Loucy (cell line): ENCODE measurements around the gene WDR35.

ENCODE experiments used
- H2AFZ ChIP-seq: fragments of 200-600 bp; sonication (generic); 2 replicates; pipeline ENCODE4 v1.6.0; 2016; ENCODE audit warnings: antibody characterized with exemption, mild to moderate bottlenecking, low read length, moderate library complexity
- H3F3A ChIP-seq: fragments of 200-600 bp; 2 replicates; pipeline ENCODE4 v1.6.0; 2016; ENCODE audit warnings: antibody characterized with exemption, low read depth, mild to moderate bottlenecking
- H3K27me3 ChIP-seq: fragments of 200-600 bp; sonication (generic); 2 replicates; pipeline ENCODE4 v1.6.1; 2014; ENCODE audit warnings: low read length, mild to moderate bottlenecking; ENCODE audit not compliant: insufficient read depth, poor library complexity, severe bottlenecking
- H3K36me3 ChIP-seq: fragments of 200-600 bp; sonication (generic); 2 replicates; pipeline ENCODE4 v1.6.1; 2016; ENCODE audit warnings: low read length; ENCODE audit not compliant: insufficient read depth
- H3K4me1 ChIP-seq: fragments of 200-600 bp; sonication (generic); 2 replicates; pipeline ENCODE4 v1.5.1; 2014; ENCODE audit warnings: low read length, mild to moderate bottlenecking; ENCODE audit not compliant: insufficient read depth, poor library complexity, severe bottlenecking
- H3K4me2 ChIP-seq: fragments of 200-600 bp; sonication (generic); 2 replicates; pipeline ENCODE4 v1.6.0; 2014; ENCODE audit warnings: antibody characterized with exemption, low read length, low read depth, mild to moderate bottlenecking; ENCODE audit not compliant: poor library complexity, severe bottlenecking
- H3K4me3 ChIP-seq: fragments of 200-600 bp; sonication (generic); 2 replicates; pipeline ENCODE4 v1.5.1; 2014; ENCODE audit warnings: low read length, mild to moderate bottlenecking, mixed read lengths; ENCODE audit not compliant: poor library complexity, severe bottlenecking
- H3K79me2 ChIP-seq: fragments of 200-600 bp; sonication (generic); 2 replicates; pipeline ENCODE4 v1.6.1; 2014; ENCODE audit warnings: low read length; ENCODE audit not compliant: insufficient read depth
- H3K9ac ChIP-seq: fragments of 200-600 bp; sonication (generic); 2 replicates; pipeline ENCODE4 v1.6.0; 2014; ENCODE audit warnings: mild to moderate bottlenecking, low read depth, low read length, moderate library complexity; ENCODE audit not compliant: poor library complexity, severe bottlenecking
- H3K9me2 ChIP-seq: fragments of 200-600 bp; sonication (generic); replicated peaks from 2 replicates; pipeline ENCODE4 v1.6.1; 2016; ENCODE audit warnings: low read depth, low read length, mixed read lengths
- H3K9me3 ChIP-seq: fragments of 200-600 bp; sonication (generic); 2 replicates; pipeline ENCODE4 v1.6.1; 2014; ENCODE audit warnings: mild to moderate bottlenecking, antibody characterized with exemption, low read length, low read depth; ENCODE audit not compliant: insufficient read depth
- H4K20me1 ChIP-seq: fragments of 200-600 bp; sonication (generic); 2 replicates; pipeline ENCODE4 v1.6.0; 2014; ENCODE audit warnings: antibody characterized with exemption, low read length, mild to moderate bottlenecking; ENCODE audit not compliant: insufficient read depth, poor library complexity, severe bottlenecking
- EZH2phosphoT487 ChIP-seq: fragments of 200-600 bp; IDR thresholded peaks from 2 replicates; pipeline ENCODE4 v1.6.1; 2018; ENCODE audit warnings: antibody characterized with exemption, mild to moderate bottlenecking, moderate library complexity, borderline replicate concordance
- TF ChIP-seq, protein P1 (sequence below): fragments of 200-600 bp; sonication (generic); conservative IDR thresholded peaks from 2 replicates; pipeline ENCODE4 v1.5.1; 2014; ENCODE audit warnings: mild to moderate bottlenecking, antibody characterized with exemption, low read length

Gene WDR35

DNA sequence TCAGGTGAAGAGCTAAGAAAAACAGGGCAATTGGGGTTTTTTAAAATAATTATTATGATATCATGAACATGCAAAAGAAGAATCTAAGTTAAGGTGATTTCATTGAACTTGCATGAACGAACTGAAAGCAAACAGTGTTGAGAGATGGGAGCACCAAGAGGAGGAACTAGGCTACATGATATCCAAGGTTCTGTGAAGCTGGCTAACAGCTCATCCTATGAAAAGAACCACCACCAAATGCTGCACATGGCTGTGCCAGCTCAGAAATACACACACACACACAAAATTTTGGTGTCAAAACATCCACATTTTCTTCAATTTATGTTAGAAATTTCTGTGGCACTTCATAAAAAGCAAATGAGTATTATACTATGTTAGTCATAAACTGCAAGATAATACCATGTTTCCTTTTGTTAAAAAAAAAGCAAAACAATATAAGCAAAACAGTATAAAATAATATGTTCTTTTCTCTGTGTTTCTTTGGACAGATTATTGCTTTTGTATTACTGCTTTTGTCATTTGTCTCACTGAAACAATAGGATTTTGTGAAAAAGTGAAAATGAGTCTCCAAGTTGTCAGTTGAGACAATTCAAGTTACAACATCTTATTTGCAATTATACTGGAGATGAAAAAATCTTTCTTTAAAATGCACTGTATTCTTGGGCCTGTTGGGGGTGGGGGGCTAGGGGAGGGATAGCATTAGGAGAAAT is 75.5 kb downstream of the WDR35 start:
- Histone ChIP-seq H3K79me2 (no peaks in the 10 kb centered on the region), H3K4me3 (no peak overlapping the region), H4K20me1 (no peaks in the 10 kb centered on the region), H3F3A (no peaks in the 10 kb centered on the region), H3K4me2 (no peak overlapping the region), H2AFZ (no peak overlapping the region), H3K9ac (no peak overlapping the region), H3K4me1 (no peaks in the 10 kb centered on the region), H3K27me3 (peaks cover 47% of the 10 kb centered on the region), H3K36me3 (no peaks in the 10 kb centered on the region), H3K9me2 (no peaks in the 10 kb centered on the region), H3K9me3 (no peaks in the 10 kb centered on the region)
- TF ChIP-seq, protein P1, sequence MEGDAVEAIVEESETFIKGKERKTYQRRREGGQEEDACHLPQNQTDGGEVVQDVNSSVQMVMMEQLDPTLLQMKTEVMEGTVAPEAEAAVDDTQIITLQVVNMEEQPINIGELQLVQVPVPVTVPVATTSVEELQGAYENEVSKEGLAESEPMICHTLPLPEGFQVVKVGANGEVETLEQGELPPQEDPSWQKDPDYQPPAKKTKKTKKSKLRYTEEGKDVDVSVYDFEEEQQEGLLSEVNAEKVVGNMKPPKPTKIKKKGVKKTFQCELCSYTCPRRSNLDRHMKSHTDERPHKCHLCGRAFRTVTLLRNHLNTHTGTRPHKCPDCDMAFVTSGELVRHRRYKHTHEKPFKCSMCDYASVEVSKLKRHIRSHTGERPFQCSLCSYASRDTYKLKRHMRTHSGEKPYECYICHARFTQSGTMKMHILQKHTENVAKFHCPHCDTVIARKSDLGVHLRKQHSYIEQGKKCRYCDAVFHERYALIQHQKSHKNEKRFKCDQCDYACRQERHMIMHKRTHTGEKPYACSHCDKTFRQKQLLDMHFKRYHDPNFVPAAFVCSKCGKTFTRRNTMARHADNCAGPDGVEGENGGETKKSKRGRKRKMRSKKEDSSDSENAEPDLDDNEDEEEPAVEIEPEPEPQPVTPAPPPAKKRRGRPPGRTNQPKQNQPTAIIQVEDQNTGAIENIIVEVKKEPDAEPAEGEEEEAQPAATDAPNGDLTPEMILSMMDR = no peak
- TF ChIP-seq EZH2phosphoT487 = no peak

DNA sequence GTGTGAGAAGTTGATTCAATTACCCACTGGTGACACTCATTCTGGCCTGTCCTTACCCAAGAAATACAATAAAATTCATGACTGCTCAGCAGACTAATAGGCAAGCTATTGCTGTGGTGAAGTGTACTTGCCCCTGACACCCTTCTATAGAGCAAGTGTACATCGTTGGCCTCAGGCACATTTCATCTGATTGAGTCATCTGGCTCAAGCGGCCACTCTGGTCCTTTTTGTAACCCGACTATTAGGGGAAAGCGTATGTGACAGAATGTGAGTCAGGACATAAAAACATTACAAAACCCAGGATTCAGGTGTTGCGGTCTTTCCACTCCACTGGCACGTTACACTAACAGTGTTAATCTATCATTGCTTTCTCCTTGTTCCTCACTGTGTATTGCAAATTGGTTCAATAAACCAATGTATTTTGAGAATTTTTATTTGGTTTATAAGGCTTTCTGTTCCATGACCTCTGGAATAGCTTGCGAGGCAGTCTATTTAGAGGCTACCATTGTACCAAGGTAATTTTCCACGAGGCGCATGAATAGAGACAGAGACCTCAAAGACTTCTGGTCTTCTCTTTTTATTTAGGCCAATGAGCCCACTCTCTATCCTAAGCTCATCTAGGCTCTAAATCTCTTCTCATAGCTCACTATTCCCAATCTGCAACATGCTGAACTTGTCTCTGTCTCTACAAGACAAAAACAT is 77.9 kb downstream of the WDR35 start:
- Histone ChIP-seq H3K27me3 (peaks cover 67% of the 10 kb centered on the region), H2AFZ (no peak overlapping the region), H4K20me1 (no peaks in the 10 kb centered on the region), H3K4me1 (no peaks in the 10 kb centered on the region), H3K36me3 (no peaks in the 10 kb centered on the region), H3K9ac (no peak overlapping the region), H3F3A (no peaks in the 10 kb centered on the region), H3K9me2 (no peaks in the 10 kb centered on the region), H3K9me3 (no peaks in the 10 kb centered on the region), H3K4me2 (no peak overlapping the region), H3K79me2 (no peaks in the 10 kb centered on the region), H3K4me3 (no peak overlapping the region)
- no peak for TF ChIP-seq EZH2phosphoT487
- TF ChIP-seq, protein P1 = no peak

DNA sequence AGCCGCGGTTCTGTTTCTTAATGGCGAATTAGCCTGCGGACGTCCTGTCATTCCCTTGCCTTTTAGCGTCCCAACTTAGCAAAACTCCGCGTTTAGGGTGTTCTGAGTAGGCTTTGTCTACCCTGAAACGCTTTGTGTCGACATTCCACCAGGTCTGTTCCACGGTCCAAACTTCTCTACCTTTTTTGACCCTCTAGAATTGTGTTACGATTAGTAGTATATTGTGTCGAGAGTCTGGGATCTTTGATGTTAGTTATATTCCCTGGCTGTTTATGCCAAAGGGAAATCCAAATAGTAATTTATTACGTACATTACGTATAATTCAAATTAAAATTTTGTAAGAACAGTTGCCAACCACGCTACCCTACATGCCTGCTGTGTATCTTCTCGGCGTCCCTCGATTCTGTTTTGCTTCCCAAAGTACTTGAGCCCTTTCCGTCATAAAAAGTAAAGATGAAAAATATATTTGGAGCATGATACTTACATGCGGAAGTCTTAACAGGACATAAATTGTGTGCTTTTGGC is 87.6 kb downstream of the WDR35 start:
- TF ChIP-seq, protein P1 = no peak
- TF ChIP-seq EZH2phosphoT487 = no peak
- peak overlapping the region; percentile 97 for H2AFZ ChIP-seq
- H3K4me2 ChIP-seq = peak overlapping the region; percentile 92
- H3K36me3 ChIP-seq = no peaks in the 10 kb centered on the region
- peak overlapping the region; percentile 86 for H3K4me3 ChIP-seq
- H4K20me1 ChIP-seq = peaks cover 23% of the 10 kb centered on the region
- H3K4me1 ChIP-seq = peaks cover 38% of the 10 kb centered on the region
- H3F3A ChIP-seq = no peaks in the 10 kb centered on the region
- peaks cover 35% of the 10 kb centered on the region for H3K79me2 ChIP-seq
- no peaks in the 10 kb centered on the region for H3K9me2 ChIP-seq
- H3K9me3 ChIP-seq = no peaks in the 10 kb centered on the region
- peaks cover 40% of the 10 kb centered on the region for H3K27me3 ChIP-seq
- peak overlapping the region; percentile 95 for H3K9ac ChIP-seq
